Mesendoderm (in vitro differentiated cells): ENCODE results near the gene ANKRD10.

Experiments
- DNase-seq: peaks from one replicate; pipeline ENCODE4 v3.0.0; 2013
- H2AK5ac ChIP-seq: 2 replicates; pipeline ENCODE4 v1.6.1; 2013; ENCODE audit warnings: low read length, inconsistent platforms
- H2BK120ac ChIP-seq: 2 replicates; pipeline ENCODE4 v1.6.1; 2013; ENCODE audit warnings: low read depth, mild to moderate bottlenecking, low read length, moderate library complexity, mixed read lengths
- H2BK15ac ChIP-seq: replicated peaks from 2 replicates; pipeline ENCODE4 v1.6.1; 2013; ENCODE audit warnings: low read depth, mild to moderate bottlenecking, moderate library complexity
- H2BK5ac ChIP-seq: 2 replicates; pipeline ENCODE4 v1.6.1; 2013; ENCODE audit warnings: low read length, inconsistent platforms
- H3K18ac ChIP-seq: 2 replicates; pipeline ENCODE4 v1.6.1; 2013; ENCODE audit warnings: mild to moderate bottlenecking, low read length, mixed read lengths
- H3K23ac ChIP-seq: one replicate; pipeline ENCODE4 v1.6.1; 2013; ENCODE audit warnings: low read length
- H3K27ac ChIP-seq: 2 replicates; pipeline ENCODE4 v1.5.1; 2013; ENCODE audit warnings: low read depth, mild to moderate bottlenecking, inconsistent platforms, low read length, moderate library complexity
- H3K27me3 ChIP-seq: 2 replicates; pipeline ENCODE4 v1.6.1; 2013; ENCODE audit warnings: low read length, control low read depth, mild to moderate bottlenecking, inconsistent platforms; ENCODE audit not compliant: insufficient read depth, poor library complexity
- H3K36me3 ChIP-seq: 2 replicates; pipeline ENCODE4 v1.6.1; 2013; ENCODE audit warnings: low read length, inconsistent platforms; ENCODE audit not compliant: control insufficient read depth, insufficient read depth
- H3K4ac ChIP-seq: one replicate; pipeline ENCODE4 v1.6.1; 2013; ENCODE audit warnings: low read depth, mild to moderate bottlenecking, low read length, moderate library complexity
- H3K4me1 ChIP-seq: 2 replicates; pipeline ENCODE4 v1.6.1; 2013; ENCODE audit warnings: low read depth, low read length, inconsistent platforms; ENCODE audit not compliant: control insufficient read depth
- H3K4me2 ChIP-seq: 2 replicates; pipeline ENCODE4 v1.6.1; 2013; ENCODE audit warnings: low read length
- H3K4me3 ChIP-seq: 2 replicates; pipeline ENCODE4 v1.5.1; 2013; ENCODE audit warnings: mild to moderate bottlenecking, low read length
- H3K56ac ChIP-seq: one replicate; pipeline ENCODE4 v1.6.1; 2013; ENCODE audit warnings: low read length
- H3K79me1 ChIP-seq: 2 replicates; pipeline ENCODE4 v1.6.1; 2013; ENCODE audit warnings: low read length, inconsistent platforms
- H3K79me2 ChIP-seq: 2 replicates; pipeline ENCODE4 v1.6.1; 2013; ENCODE audit warnings: mild to moderate bottlenecking, low read length; ENCODE audit not compliant: control insufficient read depth, insufficient read depth
- H3K9ac ChIP-seq: 2 replicates; pipeline ENCODE4 v1.6.1; 2013; ENCODE audit warnings: low read length, inconsistent platforms
- H4K5ac ChIP-seq: one replicate; pipeline ENCODE4 v1.6.1; 2013; ENCODE audit warnings: low read length
- H4K8ac ChIP-seq: one replicate; pipeline ENCODE4 v1.6.1; 2013; ENCODE audit warnings: low read depth, mild to moderate bottlenecking, control low read depth, low read length, moderate library complexity
- WGBS: extraction: QIAGEN DNeasy Blood & Tissue Kit; methylation state at CpG from one replicate; pipeline ENCODE4 v1.1.7; 2013; ENCODE audit warnings: low lambda C conversion rate, missing lambda C conversion rate; ENCODE audit not compliant: insufficient coverage; ENCODE audit errors: extremely low coverage; 5-methylcytosine and 5-hydroxymethylcytosine counted together

The ANKRD10 gene

GRCh38 chr13:110902370-110902769 lies 12.5 kb downstream of the ANKRD10 start:
- no peak overlapping the region for H3K56ac ChIP-seq
- no peak overlapping the region for H4K8ac ChIP-seq
- H3K79me1 ChIP-seq = peaks cover 5% of the 10 kb centered on the region
- H3K79me2 ChIP-seq = peaks cover 25% of the 10 kb centered on the region
- H3K27ac ChIP-seq = no peak overlapping the region
- H3K36me3 ChIP-seq = peaks cover 4% of the 10 kb centered on the region
- no peak overlapping the region for H2BK15ac ChIP-seq
- no peak for DNase-seq
- no peak overlapping the region for H2AK5ac ChIP-seq
- H3K23ac ChIP-seq = no peak overlapping the region
- H2BK5ac ChIP-seq = no peak overlapping the region
- no peak overlapping the region for H3K4me3 ChIP-seq
- H3K9ac ChIP-seq = no peak overlapping the region
- H3K27me3 ChIP-seq = no peaks in the 10 kb centered on the region
- H3K4ac ChIP-seq = no peak overlapping the region
- WGBS = no CpG with 5 or more reads among the region's 2 CpGs
- peaks cover 1% of the 10 kb centered on the region for H3K4me1 ChIP-seq
- no peak overlapping the region for H3K18ac ChIP-seq
- no peak overlapping the region for H3K4me2 ChIP-seq
- no peak overlapping the region for H2BK120ac ChIP-seq
- H4K5ac ChIP-seq = no peak overlapping the region

- Histone ChIP-seq H2BK120ac (no peak overlapping the region), H3K4me2 (no peak overlapping the region), H3K23ac (no peak overlapping the region), H3K4ac (no peak overlapping the region), H2BK5ac (no peak overlapping the region), H2BK15ac (no peak overlapping the region), H3K4me1 (no peaks in the 10 kb centered on the region), H2AK5ac (no peak overlapping the region), H3K18ac (no peak overlapping the region), H4K5ac (no peak overlapping the region), H3K27ac (no peak overlapping the region), H3K27me3 (no peaks in the 10 kb centered on the region), H3K56ac (no peak overlapping the region), H3K9ac (no peak overlapping the region), H4K8ac (no peak overlapping the region), H3K36me3 (no peaks in the 10 kb centered on the region), H3K4me3 (no peak overlapping the region), H3K79me1 (peaks cover 5% of the 10 kb centered on the region), H3K79me2 (peaks cover 4% of the 10 kb centered on the region)
- no CpG with 5 or more reads among the region's 6 CpGs for WGBS
- no peak for DNase-seq
Measured at GRCh38 chr13:110897521-110897920, 17.3 kb downstream of the ANKRD10 start.

- Histone ChIP-seq H3K36me3 (no peaks in the 10 kb centered on the region), H3K4ac (no peak overlapping the region), H3K56ac (no peak overlapping the region), H3K23ac (no peak overlapping the region), H3K4me3 (no peak overlapping the region), H3K4me1 (no peaks in the 10 kb centered on the region), H2BK120ac (no peak overlapping the region), H3K79me1 (peaks cover 5% of the 10 kb centered on the region), H2BK5ac (no peak overlapping the region), H3K27ac (no peak overlapping the region), H3K27me3 (no peaks in the 10 kb centered on the region), H3K4me2 (no peak overlapping the region), H2AK5ac (no peak overlapping the region), H3K9ac (no peak overlapping the region), H4K8ac (no peak overlapping the region), H2BK15ac (no peak overlapping the region), H3K79me2 (peaks cover 4% of the 10 kb centered on the region), H4K5ac (no peak overlapping the region), H3K18ac (no peak overlapping the region)
- no peak for DNase-seq
- WGBS = no CpG with 5 or more reads among the region's 1 CpG
Measured at GRCh38 chr13:110897014-110897413, 17.9 kb downstream of the ANKRD10 start.

GRCh38 chr13:110894086-110894485 lies 20.8 kb downstream of the ANKRD10 start:
- H3K23ac ChIP-seq = no peak overlapping the region
- no peak overlapping the region for H3K18ac ChIP-seq
- H3K27ac ChIP-seq = no peak overlapping the region
- no peak overlapping the region for H3K56ac ChIP-seq
- H2BK5ac ChIP-seq = no peak overlapping the region
- no peak overlapping the region for H3K9ac ChIP-seq
- DNase-seq = no peak
- no CpG with 5 or more reads among the region's 2 CpGs for WGBS
- H4K8ac ChIP-seq = no peak overlapping the region
- no peak overlapping the region for H2BK15ac ChIP-seq
- H2AK5ac ChIP-seq = no peak overlapping the region
- H3K36me3 ChIP-seq = no peaks in the 10 kb centered on the region
- H2BK120ac ChIP-seq = no peak overlapping the region
- peaks cover 3% of the 10 kb centered on the region for H3K79me1 ChIP-seq
- H3K4me3 ChIP-seq = no peak overlapping the region
- no peak overlapping the region for H3K4me2 ChIP-seq
- H3K4me1 ChIP-seq = no peaks in the 10 kb centered on the region
- H3K27me3 ChIP-seq = no peaks in the 10 kb centered on the region
- no peaks in the 10 kb centered on the region for H3K79me2 ChIP-seq
- H4K5ac ChIP-seq = no peak overlapping the region
- H3K4ac ChIP-seq = no peak overlapping the region

- no peak for DNase-seq
- Histone ChIP-seq H3K27me3 (no peaks in the 10 kb centered on the region), H3K4me1 (no peaks in the 10 kb centered on the region), H3K79me1 (peaks cover 3% of the 10 kb centered on the region), H2BK5ac (no peak overlapping the region), H3K56ac (no peak overlapping the region), H3K4me3 (no peak overlapping the region), H3K27ac (no peak overlapping the region), H4K5ac (no peak overlapping the region), H2AK5ac (no peak overlapping the region), H3K79me2 (no peaks in the 10 kb centered on the region), H3K4ac (no peak overlapping the region), H3K4me2 (no peak overlapping the region), H4K8ac (no peak overlapping the region), H2BK15ac (no peak overlapping the region), H3K23ac (no peak overlapping the region), H2BK120ac (no peak overlapping the region), H3K36me3 (no peaks in the 10 kb centered on the region), H3K18ac (no peak overlapping the region), H3K9ac (no peak overlapping the region)
- no CpG with 5 or more reads among the region's 2 CpGs for WGBS
Measured at GRCh38 chr13:110893571-110893970, 21.3 kb downstream of the ANKRD10 start.
